ENCODE measurements around the gene CCNG2.
"Not testable (repeated sequence)": the region's sequence is repeated elsewhere in the genome, so short reads cannot be mapped to it uniquely, and the experiment has no call there.

CCNG2 gene, protein sequence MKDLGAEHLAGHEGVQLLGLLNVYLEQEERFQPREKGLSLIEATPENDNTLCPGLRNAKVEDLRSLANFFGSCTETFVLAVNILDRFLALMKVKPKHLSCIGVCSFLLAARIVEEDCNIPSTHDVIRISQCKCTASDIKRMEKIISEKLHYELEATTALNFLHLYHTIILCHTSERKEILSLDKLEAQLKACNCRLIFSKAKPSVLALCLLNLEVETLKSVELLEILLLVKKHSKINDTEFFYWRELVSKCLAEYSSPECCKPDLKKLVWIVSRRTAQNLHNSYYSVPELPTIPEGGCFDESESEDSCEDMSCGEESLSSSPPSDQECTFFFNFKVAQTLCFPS

DNA sequence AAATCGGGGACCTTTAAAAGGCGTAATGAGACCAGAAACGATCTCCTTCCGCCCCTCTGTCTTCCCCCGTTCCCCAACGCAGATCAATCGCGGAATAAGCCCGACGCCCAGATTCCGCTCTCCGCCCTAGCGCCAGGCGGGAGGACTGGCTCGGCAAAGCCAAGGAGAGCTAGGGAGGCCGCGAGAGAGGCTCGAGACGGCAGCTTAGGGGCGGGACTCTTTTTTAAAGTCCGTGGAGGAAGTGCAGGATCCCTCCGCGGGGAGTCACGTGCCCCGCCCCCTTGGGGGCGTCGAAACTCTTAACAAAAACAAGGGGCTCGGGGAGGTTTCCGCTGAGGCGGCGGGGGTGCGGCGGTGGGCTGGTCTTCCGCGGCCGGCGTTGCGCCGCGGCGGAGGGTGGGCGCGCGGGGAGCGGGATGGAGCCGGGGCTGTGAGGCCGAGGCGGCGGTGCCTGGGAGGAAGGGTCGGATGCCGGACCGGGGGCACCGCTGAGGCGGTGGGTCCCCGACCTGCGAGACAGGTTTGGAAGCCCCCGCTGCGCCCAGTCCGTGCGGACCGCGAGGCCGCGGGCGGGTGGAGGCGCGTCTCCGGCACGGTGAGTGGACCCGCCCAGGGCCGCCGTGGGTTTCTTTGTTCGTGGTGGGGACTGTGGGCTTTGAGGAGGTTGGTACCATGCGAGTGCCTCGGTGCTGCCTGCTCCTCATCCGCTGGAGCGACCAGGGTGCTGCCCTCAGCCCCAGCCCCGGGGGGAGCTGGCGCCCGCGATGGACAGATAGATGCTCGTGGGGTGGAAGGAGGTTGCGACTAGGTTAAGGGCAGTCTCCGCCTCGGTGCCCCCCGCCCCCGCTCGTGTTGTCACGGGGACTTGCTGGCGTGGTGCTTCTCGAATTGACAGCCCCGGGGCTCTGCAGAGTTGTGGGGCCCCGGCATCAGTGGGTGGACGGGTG lies at the start of gene CCNG2:
TSS of gene CCNG2 (plus strand) at position 296 of the 947 bp plus-strand sequence. CDS start 1,326 bp downstream, outside the sequence.
- DNase-seq: peak; percentile 92

DNA sequence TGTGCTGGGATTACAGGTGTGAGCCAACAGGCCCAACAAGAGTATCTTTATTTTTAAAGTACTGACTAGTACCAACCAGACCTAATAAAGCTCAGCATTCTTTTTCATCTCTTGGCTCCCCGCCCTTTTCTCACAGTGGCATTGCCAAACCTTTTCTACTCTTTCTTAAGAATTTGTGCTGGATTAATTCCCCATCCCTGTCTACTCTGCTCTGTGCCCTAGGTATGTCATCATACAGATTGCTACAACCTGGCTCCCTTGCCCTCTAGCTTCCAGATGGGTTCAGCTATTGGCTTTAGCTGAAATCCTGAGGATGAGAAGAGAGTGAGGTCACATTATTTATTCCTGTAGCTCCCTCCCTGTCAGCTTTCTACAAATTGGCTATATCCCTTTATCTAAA lies 46.3 kb upstream of the CCNG2 start:
- DNase-seq: no peak

DNA sequence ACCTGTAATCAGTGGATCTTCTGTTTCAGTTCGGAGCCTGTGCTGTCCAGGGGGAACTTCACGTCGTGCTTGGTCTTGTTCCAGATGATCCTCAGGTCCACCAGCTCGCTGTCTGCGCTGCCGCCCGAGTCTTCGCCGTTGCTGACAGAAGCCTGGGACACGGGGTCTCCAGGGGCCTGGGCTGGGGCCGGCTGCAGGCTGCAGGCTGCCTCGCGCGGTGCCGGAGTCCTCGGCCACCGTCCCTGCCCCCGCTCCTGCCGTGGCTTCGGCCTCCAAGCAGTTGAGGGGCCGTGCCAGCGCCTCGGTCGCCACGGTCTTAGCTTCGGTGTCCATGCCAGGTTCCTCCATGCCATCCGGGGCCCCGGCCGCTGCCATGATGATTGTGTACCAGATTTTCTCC lies 43.9 kb upstream of the CCNG2 start:
- DNase-seq: no peak

DNA sequence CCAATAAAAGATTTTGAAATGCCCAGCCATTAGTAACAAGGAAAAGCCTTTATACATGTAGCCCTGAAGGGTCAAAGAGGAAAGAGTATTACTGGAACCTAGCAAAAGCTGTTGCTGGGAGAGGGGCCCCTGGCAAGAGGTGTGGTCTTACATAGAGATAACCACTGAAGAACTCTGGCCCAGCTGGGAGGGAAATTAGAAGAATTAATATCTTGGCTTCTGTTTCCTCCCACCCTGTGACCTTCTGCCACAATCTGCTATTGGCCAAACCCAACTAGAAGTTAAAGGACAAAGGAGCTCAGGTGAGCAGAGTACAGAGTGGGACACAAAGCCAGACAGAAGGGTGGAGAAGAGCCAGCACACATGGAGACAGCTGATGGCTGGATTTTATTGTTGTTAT lies 39.3 kb upstream of the CCNG2 start:
- DNase-seq: no peak

DNA sequence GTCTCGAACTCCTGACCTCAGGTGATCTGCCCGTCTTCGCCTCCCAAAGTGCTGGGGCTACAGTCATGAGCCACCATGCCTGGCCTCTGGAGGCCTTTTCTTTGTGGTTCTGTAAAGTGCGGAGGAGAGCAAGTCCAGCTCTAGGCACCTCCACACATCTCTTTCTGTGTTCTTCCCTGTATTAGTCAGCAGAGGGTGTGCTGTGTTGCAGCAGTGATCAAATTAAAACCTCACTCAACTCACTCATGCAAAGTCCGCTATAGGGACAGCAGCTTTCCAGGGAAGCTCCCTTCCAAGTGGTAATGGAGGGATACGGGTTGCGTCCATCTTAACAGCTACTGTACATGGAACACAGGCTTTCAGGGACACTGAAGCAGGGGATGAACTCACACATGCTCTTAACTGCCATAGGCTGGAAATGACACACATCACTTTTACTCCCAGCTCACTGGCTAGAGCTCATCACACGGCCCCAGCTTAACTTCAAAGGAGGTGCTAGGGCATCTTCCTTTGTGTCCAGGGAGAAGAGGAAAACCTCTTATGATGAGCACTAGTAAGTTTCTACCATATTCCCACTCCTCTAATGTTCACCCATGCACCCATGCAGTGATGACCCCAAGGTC lies 36.0 kb upstream of the CCNG2 start:
- DNase-seq: no peak

DNA sequence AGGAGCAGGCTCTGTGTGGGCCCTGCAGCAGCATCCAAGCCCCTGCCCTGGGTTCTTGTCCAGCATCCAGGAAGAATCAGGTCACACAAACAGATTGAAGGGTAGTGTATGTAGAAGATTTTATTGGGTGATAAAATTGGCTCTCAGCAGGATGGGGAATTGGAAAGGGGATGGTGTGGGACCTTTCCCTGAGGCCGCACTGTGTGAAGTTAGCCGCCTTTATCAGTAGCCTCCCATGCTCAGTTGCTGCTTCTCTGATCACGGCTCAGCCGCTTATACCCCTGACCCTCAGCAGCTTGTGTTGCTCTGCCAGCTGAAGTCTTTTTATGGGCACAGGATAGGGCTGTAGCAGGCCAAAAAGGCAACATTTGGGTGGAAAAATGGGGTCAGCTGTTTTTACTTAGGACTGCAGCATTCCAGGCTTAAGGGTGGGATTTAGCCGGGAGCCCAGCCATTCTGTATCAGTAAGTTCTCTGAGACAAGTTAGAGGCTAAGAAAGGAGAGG lies 35.2 kb upstream of the CCNG2 start:
- DNase-seq: no peak

DNA sequence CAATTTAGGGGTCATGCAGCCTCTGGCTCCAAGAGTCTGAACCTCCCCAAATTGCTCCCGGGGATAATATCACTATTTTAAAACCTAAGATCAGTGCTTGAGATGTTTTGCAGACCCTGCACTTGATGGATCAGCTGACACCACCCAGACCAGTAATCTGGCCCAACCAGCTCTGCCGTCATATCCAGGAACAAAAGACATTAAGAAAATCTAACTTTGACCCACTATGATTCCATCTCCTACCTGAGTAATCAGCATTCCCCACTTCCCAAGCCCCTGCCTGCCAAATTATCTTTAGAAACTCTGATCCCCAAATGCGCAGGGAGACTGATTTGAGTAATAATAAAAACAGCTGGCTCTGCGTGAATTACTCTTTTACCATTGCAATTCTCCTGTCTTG lies 34.4 kb upstream of the CCNG2 start:
- no peak for DNase-seq

DNA sequence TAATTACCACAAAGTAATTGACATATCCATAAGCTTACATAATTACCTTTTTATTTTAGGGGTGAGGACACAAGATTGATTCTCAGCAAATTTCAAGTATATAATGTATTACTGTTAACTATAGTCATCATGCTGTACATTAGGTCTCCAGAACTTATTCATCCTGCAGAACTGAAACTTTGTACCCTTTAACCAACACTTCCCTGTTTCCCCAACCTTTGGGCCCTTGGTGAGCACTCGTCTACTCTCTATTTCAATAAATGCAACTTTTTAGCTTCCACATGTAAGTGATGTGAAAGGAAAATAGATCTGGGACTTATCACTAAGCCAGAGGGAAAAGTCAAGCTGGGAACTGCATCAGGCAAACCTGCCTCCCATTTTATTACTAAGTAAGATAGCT lies 33.6 kb upstream of the CCNG2 start:
- DNase-seq: no peak

DNA sequence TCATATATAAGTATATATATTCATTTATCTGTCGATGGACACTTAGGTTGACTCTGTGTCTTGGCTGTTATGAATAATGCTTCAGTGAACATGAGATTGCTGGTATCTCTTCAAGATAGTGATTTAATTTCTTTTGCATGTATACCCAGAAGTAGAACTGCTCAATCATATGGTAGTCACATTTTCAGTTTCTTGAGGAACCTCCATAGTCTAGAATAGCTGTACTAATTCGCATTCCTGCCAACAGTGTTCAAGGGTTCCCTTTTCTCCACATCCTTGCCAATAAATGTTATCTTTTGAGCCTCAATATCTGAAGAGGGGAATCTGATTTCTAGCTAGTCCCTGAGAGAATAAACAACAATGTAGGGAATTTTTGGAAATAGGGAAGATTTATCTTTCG lies 32.4 kb upstream of the CCNG2 start:
- DNase-seq: no peak

DNA sequence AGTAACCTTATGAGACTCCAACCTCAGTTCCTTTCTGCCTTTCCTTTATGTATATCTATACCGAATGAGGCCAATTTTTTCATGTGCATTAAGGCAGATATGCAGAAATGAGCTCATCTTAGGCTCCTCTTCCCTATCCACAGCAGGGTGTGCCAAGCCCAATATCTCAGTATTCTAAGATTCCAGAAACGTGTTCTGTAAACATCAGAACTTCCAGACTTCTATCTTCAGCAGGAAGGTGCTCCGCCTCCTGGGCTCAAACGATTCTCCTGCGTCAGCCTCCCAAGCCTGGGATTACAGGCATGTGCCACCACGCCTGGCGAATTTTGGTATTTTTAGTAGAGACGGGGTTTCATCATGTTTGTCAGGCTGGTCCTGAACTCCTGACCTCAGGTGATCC lies 31.0 kb upstream of the CCNG2 start:
- no peak for DNase-seq

DNA sequence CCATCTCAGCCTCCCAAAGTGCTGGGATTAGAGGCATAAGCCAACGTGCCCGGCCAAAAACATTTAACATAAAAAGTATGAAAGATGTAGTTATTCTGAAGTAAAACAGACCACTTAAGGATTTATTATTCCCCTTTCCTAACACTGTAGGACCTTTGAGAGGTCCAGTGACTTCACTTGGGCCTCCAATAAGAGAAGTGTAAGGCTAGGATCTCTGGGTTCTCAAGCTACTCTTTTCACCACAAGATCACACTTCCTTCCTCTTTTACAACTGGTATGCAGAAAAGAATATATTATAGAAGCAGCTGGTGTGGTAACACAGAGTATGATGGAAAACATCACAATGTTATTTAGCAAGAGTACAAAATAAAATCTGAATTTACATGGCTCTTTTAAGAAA lies 30.2 kb upstream of the CCNG2 start:
- peak; percentile 69 for DNase-seq

DNA sequence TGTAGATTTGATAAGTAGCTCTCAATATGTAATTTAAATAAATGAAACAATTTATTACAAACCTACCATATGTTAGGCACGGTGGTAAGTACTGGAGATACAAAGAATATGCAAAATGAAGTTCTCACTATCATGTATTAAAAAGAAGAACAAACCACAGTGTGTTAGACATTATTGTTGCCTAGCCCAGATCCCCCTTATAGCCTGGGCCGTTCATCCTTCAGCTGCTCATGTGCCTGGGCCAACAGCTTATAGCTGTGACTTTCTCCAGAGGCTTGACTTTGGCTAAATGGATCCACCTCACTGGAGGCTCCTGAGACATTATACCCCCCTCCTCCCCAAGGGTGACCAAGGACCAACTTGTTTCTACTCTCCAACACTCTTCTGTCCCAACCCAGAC lies 29.8 kb upstream of the CCNG2 start:
- DNase-seq: no peak

DNA sequence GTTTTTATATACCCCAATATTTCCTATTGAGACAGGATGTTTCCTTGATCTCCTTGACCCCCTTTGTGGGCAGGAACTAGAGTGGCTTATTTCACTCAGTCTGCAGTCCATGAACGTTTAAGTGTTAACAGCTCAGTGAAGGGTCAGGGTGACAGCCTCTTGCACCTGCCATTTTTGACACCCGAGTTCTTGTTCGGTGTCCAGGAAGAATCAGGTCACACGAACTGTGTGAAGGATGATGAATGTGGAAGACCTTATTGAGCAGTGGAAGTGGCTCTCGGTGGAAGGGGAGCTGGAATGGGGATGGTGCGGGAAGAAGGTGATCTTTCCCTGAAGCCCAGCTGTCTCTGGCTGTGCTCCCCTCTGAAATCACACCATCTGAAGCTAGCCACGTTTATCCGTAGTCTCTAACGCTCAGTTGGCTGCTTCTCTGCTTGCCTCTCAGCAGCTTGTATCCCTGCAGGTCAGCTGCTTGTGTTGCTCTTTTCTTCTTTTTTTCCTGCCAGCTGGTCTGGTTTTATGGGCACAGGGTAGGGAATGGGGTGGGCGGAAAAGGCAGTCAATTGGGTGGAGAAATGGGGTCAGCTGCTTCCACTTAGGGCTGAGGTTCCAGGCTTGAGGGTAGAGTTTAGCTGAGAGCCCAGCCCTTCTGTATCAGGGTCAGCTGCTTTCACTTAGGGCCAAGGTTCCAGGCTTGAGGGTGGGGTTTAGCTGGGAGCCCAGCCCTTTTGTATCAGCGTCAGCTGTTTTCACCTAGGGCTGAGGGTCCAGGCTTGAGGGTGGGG lies 29.0 kb upstream of the CCNG2 start:
- no peak for DNase-seq

DNA sequence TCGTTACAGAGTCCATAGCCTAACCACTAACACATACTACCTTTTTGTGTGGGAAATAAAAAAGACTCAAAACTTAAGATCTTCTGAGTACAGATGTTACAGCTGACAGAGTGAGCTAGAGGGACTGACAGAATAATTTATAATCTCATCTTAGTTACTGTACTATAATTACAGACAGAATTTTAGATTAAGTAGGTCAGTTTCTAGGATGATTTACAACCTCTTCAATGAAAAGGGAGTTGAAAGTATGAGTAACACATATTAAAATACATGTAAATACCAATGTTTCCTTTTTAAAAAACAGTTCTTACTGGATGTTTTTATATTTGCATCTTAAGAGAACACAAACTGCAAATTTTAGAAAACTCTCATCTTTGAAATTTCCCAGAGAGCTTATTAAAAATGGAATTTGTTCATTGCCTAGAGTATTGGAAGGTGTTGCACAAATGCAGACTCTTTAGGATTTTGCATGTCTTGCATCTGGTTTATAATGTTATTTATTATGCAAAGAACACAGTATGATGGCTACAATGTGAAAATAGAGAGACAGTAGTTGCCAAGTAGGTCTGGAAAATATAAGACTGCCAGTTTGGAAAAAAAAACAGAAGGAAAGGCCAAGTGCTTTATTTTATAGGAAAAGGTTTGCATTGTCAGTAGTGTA lies 24.2 kb upstream of the CCNG2 start:
- DNase-seq: no peak

DNA sequence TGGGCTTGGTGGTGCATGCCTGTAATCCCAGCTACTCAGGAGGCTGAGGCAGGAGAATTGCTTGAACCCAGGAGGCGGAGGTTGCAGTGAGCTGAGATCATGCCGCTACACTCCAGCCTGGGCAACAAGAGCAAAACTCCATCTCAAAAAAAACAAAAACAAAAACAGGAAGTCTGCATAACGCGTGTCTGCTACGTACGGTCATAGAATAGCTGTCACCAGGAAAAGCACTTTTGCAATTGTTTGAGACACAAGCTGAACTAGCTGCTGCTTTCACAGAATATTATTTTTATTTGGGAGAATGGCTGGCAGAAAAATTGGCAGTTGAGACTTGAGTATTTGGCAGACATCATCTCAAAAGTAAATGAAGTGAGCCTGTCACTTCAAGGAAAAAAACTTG lies 19.6 kb upstream of the CCNG2 start:
- DNase-seq: not testable (repeated sequence)

DNA sequence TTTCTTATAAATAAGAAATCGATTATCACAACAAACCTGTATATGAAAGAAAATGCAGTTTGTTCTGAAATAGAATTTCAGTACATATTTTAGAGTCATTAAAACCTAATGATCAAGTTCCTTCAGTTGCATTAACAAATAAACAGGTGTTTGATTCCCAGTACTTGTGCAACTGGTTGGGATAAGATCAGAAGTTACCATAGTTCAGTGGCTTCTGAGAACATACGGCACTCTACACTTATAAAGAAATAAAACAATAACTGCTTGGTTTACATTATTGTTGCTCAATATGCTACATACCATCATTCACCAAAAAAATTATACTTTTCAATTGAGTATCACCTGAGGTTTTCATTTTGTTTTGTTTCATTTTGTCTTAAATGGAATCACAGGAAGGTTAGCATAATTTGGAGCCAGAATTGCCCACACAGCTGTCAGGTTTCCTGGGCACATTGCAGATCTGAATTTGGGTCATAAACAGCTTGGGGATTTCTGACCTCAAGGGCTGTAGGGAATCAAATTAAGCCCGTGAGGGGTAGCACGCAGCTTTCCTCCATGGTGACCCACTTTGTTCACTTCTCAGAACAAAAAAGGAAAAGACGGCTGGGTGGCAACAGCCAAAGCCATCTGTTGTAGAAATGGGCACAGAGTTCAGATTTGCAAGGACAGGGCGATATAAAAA lies 14.9 kb upstream of the CCNG2 start:
- DNase-seq: no peak

DNA sequence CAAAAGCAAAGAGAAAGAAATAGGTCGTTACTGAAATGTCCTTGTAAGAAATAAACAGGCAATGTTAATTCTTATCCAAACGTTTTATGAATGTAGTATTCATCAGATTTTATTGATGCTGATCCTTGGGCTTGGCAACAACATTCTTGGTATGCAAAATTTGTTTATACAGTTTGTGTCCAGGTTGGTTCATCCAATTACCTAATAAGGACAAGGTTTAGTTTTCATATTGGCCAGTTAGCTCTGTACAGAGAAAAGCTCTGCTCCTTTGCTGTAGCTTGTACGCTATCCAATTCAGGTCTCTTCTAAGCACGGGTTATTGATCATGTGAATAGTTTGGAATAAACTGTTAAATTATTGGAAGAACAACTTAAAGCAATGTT lies 14.4 kb upstream of the CCNG2 start:
- DNase-seq: no peak

DNA sequence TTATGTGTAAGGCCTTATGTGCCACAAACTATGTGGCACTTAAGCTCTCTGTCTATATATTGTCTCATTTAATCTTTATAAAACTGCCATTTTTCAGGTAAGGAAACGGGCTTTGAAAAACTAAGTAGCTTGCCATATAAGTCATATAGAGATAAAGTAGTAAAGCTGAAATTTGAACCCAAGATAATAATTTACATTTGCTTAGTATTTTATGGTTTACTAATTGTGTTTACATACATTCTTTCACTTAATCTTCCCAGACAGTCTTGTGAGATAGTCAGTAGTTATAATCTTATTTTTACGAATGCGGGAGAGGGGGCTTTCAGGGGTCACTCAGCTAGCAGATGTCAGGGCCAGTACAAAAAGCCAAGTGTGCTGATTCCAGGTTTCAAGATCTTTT lies 13.9 kb upstream of the CCNG2 start:
- no peak for DNase-seq

DNA sequence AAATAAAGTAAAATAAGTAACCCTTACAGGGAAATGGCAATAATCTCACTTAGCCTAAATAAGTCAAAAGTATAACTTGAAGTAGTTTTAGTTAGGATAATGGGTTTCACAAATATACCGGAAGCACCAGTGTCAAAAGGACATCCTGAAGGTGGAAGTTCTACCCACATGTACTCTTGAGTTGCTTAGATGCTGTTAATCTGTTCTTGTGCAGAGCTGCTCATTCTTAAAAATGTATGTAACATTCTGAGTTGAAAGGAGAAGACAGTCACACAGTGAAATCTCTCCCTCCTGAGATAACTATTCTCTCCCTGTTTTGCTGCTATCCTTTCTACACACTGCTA lies 11.2 kb upstream of the CCNG2 start:
- no peak for DNase-seq

DNA sequence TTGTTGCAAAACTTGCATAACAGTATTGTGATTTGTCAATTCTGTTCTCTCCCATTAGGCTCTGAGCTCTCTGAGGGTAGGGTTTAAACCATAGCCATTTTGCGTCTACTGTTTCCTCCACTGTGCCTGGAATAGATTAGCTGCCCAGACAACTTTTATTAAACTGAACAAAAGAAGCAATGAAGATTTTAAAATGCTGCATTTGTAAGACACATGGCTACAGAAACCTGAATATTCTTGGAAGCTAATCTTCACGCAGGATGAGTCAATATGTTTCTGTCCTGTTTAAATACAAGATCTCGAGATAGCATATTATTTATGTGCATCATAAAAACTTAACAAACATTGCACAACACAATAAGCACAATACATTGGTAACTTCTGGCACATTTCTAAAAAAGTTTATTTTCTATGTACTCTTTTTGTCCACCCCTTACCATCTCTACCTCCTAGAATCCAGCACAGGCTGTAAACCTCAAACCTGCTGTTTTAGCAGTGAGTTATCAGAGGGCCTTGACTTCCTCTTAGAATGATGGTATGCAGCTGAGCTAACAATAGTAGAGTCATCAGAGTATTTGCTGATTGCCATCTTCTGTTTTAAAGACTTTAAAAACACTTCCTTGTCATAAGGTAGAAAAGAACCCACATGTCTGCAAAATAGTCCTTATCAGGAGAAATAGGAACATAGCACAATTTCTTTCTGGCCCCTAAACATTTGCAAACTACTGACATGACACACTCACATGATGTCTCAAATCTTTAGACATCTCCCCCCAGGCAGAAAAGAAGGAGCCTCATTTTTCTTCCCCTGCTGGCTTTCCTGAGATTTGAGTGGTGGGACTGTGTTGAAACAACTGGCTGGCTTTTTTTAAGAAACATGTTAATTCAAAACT lies 10.6 kb upstream of the CCNG2 start:
- DNase-seq: no peak
